ENCODE data around the gene MORF4L1.

- TF ChIP-seq CTCF (IDR thresholded peaks at IDR 0.05; ENCODE audit: low read depth, low read length) (no peak), POLR2A (IDR thresholded peaks at IDR 0.05; ENCODE audit: extremely low read depth, insufficient read length) (no peak), MAX (IDR thresholded peaks at IDR 0.05; ENCODE audit: low read depth, low read length) (no peak)
These were observed 59.0 kb downstream of the MORF4L1 start for GRCh38 chr15:78931439-78932257.
